ENCODE measurements around the gene C10orf62.

Gene C10orf62

GRCh38 chr10:97582169-97582568, 7.4 kb upstream of the C10orf62 start:
- Histone ChIP-seq H3K27ac (ENCODE audit: low read length) (no peak overlapping the region), H3K4me3 (ENCODE audit: low read length) (no peak overlapping the region), H3K4me1 (ENCODE audit: low read length) (no peaks in the 10 kb centered on the region), H3K27me3 (replicated peaks; ENCODE audit: insufficient read depth, low read length) (no peaks in the 10 kb centered on the region), H3K9me3 (replicated peaks; ENCODE audit: insufficient read depth, low read length) (no peaks in the 10 kb centered on the region), H3K79me2 (ENCODE audit: low read length) (no peaks in the 10 kb centered on the region), H3K4me2 (ENCODE audit: low read depth, low read length) (no peak overlapping the region), H3K9me2 (replicated peaks; ENCODE audit: insufficient read depth, low read length) (no peaks in the 10 kb centered on the region), H3F3A (ENCODE audit: insufficient read depth, low read length) (no peaks in the 10 kb centered on the region), H2AFZ (ENCODE audit: low read length) (no peak overlapping the region), H4K20me1 (ENCODE audit: insufficient read depth, low read length) (no peaks in the 10 kb centered on the region), H3K36me3 (replicated peaks; ENCODE audit: insufficient read depth, low read length) (no peaks in the 10 kb centered on the region), H3K9ac (ENCODE audit: low read length) (no peak overlapping the region)
- no peak for TF ChIP-seq EZH2phosphoT487 (IDR thresholded peaks at IDR 0.05; ENCODE audit: low read length)
- no peak for TF ChIP-seq CTCF (IDR thresholded peaks at IDR 0.05; ENCODE audit: low read length)
- no peak for TF ChIP-seq EZH2 (optimal IDR thresholded peaks at IDR 0.05; ENCODE audit: low read depth, low read length)
- DNase-seq = no peak

- no peak overlapping the region for H3K27ac ChIP-seq (ENCODE audit: low read length)
- H4K20me1 ChIP-seq (ENCODE audit: insufficient read depth, low read length) = no peaks in the 10 kb centered on the region
- no peaks in the 10 kb centered on the region for H3F3A ChIP-seq (ENCODE audit: insufficient read depth, low read length)
- H3K9ac ChIP-seq (ENCODE audit: low read length) = no peak overlapping the region
- no peaks in the 10 kb centered on the region for H3K27me3 ChIP-seq (replicated peaks; ENCODE audit: insufficient read depth, low read length)
- H2AFZ ChIP-seq (ENCODE audit: low read length) = 0 out of 2 replicates have a peak overlapping the region, but pooled peaks have one; percentile 42
- H3K79me2 ChIP-seq (ENCODE audit: low read length) = no peaks in the 10 kb centered on the region
- H3K4me1 ChIP-seq (ENCODE audit: low read length) = no peaks in the 10 kb centered on the region
- DNase-seq = no peak
- H3K4me3 ChIP-seq (ENCODE audit: low read length) = no peak overlapping the region
- H3K9me2 ChIP-seq (replicated peaks; ENCODE audit: insufficient read depth, low read length) = no peaks in the 10 kb centered on the region
- H3K9me3 ChIP-seq (replicated peaks; ENCODE audit: insufficient read depth, low read length) = no peaks in the 10 kb centered on the region
- no peak for TF ChIP-seq CTCF (IDR thresholded peaks at IDR 0.05; ENCODE audit: low read length)
- no peak for TF ChIP-seq EZH2 (optimal IDR thresholded peaks at IDR 0.05; ENCODE audit: low read depth, low read length)
- no peak for TF ChIP-seq EZH2phosphoT487 (IDR thresholded peaks at IDR 0.05; ENCODE audit: low read length)
- no peaks in the 10 kb centered on the region for H3K36me3 ChIP-seq (replicated peaks; ENCODE audit: insufficient read depth, low read length)
- H3K4me2 ChIP-seq (ENCODE audit: low read depth, low read length) = no peak overlapping the region
These were observed 6.0 kb upstream of the C10orf62 start for GRCh38 chr10:97583476-97583875.

- no peak within 1 kb of the TSS for H3K27ac ChIP-seq (ENCODE audit: low read length)
- no peaks in the 10 kb centered on the region for H3K4me1 ChIP-seq (ENCODE audit: low read length)
- no peaks in the 10 kb centered on the region for H3K36me3 ChIP-seq (replicated peaks; ENCODE audit: insufficient read depth, low read length)
- H4K20me1 ChIP-seq (ENCODE audit: insufficient read depth, low read length) = no peaks in the 10 kb centered on the region
- no peak within 1 kb of the TSS for H3K4me2 ChIP-seq (ENCODE audit: low read depth, low read length)
- no peaks in the 10 kb centered on the region for H3F3A ChIP-seq (ENCODE audit: insufficient read depth, low read length)
- TF ChIP-seq EZH2phosphoT487 (IDR thresholded peaks at IDR 0.05; ENCODE audit: low read length) (no peak), CTCF (IDR thresholded peaks at IDR 0.05; ENCODE audit: low read length) (no peak), EZH2 (optimal IDR thresholded peaks at IDR 0.05; ENCODE audit: low read depth, low read length) (no peak)
- no peak within 1 kb of the TSS for H3K4me3 ChIP-seq (ENCODE audit: low read length)
- DNase-seq = no peak
- H3K27me3 ChIP-seq (replicated peaks; ENCODE audit: insufficient read depth, low read length) = no peaks in the 10 kb centered on the region
- H3K9ac ChIP-seq (ENCODE audit: low read length) = no peak within 1 kb of the TSS
- no peaks in the 10 kb centered on the region for H3K9me3 ChIP-seq (replicated peaks; ENCODE audit: insufficient read depth, low read length)
- H2AFZ ChIP-seq (ENCODE audit: low read length) = 0 out of 2 replicates have a peak within 1 kb of the TSS, but pooled peaks have one; percentile 42
- no peaks in the 10 kb centered on the region for H3K9me2 ChIP-seq (replicated peaks; ENCODE audit: insufficient read depth, low read length)
- H3K79me2 ChIP-seq (ENCODE audit: low read length) = no peaks in the 10 kb centered on the region
These were observed 5.3 kb upstream of the C10orf62 start, which contains the start of gene HOGA1 for GRCh38 chr10:97584060-97584797. Gene HOGA1, plus strand, starts transcription at chr10:97584389. Its CDS starts 315 bp downstream, at chr10:97584704.

All from MM.1S (cell line).